Right lobe of liver (tissue), 4 donors: ENCODE results near the gene NMUR1.

ENCODE experiments used
- CTCF ChIP-seq, 4 donors: fragments of 200-600 bp in 3 of 4; fragments of 450-650 bp in 1 of 4; IDR thresholded peaks; one replicate each; pipeline versions ENCODE4 v1.5.1 to v1.8.0; 2016 to 2022; ENCODE audit warnings: antibody characterized with exemption in 4 of 4, mild to moderate bottlenecking in 2 of 4
- POLR2A ChIP-seq: fragments of 450-650 bp; IDR thresholded peaks from one replicate; pipeline ENCODE4 v1.6.1; 2017; ENCODE audit warnings: antibody characterized with exemption, mild to moderate bottlenecking
- donor health status: DM: no; HTN: no; CAD: no.
- donor health status: DM: no; HTN: no; CAD: no.
- donor health status: DM: no; HTN: yes; CAD: no.

DNA sequence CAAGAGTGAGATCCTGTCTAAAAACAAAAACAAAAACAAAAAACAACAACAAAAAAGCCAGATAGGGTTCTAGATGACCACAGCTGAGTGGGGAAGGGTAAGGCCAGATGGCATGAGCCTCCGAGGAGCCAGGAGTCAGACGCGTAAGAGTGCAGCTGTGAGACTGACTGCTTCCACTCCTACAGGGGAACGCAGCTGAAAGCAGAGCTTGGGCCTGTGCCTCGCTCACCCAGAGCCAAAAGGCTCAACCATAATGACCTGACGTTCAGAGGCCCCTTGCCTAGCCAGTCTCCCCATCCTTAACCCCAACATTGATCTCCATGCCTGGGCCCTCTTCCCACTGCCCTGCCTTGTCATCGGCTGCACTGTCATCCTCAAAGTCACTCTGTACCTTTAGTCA, 39.4 kb downstream of the NMUR1 start:
- TF ChIP-seq POLR2A (no peak), CTCF (IDR thresholded peaks at IDR 0.05) (no peak)
